HG02623 (cell line): ENCODE measurements around the gene SH3RF3.

ENCODE experiments used
- ATAC-seq: cut with Tn5 transposase; IDR thresholded peaks from one replicate; pipeline ENCODE4 v1.9.1; 2021; ENCODE audit warnings: moderate library complexity; ENCODE audit not compliant: unreplicated experiment

SH3RF3 gene

DNA sequence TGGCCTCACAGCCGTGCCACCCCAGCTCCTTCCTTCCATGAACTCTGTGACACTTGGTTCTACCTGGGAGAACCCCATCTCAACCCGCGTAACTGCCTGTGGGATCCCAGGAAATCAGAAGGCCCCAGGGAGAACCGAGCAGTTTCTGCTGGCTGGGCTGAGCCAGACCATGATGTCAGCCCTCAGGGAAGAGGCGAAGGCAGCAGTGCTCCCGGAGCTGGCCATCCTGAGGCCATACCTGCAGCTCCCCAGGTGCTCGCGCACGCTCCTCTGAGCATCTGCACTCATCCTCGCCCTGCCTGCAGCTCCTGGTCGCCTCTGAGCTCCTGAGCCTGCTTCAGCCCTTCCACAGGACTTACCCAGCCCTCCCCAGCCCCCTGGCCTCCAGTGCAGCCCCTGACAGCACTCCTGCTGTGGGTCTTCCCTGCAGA, 298.7 kb downstream of the SH3RF3 start:
- no peak for ATAC-seq

DNA sequence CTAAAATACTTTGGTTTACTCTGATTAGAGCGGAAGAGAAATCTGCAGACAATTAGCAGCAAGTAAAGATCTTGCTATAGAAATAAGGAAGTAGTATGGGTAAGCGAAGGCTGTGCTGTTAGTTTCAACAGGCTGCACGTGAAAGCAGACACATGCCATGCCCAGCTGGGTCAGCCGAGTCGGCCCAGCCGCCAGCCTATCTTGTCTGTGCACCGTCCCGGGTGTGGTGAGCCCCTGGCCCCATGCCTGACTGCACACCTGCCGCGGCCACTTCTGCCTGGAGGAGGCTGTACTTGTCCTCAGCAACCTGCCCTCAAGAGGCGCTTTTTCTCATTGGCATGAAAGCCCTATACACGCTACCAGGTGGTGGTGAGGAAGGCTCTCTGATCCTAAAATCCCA, 299.3 kb downstream of the SH3RF3 start:
- ATAC-seq, result no peak

DNA sequence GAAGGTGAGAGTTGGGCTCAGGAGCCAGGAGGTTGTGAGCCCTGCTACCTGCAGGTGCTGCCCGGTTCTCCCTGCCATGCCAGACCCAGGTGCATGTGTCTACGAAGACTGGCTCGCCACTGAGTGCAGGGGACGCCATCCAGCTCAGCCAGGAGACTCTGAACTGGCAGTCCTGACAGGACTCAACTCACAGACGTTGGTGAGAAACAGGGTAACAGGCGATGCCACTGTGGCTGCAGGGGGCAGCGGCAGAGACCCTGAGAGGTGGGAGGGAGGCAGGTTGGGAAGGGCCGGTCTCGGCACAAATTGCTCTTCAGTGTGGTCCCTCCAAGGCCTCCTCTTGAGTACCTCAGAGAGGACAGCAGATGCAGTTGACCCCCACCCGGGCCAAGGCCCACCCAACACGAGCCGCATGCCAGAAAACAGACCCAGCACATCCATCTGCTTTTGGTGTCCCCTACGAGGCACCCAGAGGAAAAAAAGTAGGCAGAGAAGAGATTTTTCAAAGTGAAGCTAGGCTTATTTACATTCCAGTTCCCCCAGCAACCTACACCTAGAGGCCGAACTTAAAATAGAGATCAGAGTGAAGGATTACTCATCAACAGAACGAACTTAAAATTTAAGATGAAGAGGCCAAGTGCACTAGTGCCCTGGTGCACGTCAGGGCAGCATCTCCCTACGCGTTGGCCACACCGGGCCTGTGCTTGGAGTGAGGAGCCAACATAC, 300.0 kb downstream of the SH3RF3 start:
- no peak for ATAC-seq

DNA sequence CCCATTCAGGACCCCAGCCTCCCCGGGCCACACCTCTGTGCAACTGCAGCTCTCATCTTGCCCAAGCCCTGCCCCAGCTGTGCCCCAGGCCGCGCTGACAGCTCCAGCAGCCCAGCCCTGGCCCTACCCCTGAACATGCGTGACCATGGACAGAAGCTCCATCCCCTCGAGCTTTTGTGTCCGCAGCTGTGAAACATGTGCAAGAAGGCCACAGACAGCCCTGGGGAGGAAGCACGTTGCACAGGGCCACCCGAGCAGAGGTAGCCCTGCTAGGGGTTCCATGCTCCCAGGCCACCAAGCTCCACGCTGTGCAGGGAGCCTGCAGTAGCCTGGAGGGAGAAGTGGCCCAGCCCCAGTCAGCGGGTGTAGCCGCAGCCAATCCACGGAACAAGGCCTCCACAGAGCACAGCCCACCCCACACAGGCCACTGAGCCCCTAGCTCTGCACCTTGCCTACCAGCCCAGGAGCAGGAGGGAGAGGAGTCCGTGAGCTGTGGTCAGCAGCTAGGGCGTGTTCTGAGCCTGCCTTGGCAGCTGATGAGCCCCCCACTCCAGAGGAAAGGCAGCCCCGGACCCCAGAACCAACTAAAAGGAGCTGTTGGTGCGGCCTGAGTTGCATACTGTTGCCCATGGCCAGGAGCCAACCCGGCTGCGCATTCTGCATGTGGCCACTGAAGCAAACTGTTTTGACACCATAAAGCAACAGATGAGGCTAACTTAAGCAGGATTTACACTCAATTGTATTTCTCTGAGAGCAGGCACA, 300.7 kb downstream of the SH3RF3 start:
- no peak for ATAC-seq

DNA sequence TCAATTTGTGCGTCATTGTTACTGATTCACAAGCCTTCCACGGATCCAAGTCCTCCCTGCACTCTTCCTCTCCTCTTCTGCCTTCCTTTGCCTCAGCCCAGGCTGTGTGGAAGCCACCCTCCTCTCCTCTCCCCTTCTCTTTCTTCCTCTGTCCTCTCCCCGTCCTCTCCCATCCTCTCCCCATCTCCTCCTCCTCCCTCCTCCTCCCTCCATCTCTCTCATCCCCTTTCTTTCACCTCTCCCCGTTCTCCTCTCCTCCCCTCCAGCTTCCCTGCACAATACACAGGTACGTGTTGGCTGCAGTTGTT, 301.3 kb downstream of the SH3RF3 start:
- ATAC-seq, result no peak

DNA sequence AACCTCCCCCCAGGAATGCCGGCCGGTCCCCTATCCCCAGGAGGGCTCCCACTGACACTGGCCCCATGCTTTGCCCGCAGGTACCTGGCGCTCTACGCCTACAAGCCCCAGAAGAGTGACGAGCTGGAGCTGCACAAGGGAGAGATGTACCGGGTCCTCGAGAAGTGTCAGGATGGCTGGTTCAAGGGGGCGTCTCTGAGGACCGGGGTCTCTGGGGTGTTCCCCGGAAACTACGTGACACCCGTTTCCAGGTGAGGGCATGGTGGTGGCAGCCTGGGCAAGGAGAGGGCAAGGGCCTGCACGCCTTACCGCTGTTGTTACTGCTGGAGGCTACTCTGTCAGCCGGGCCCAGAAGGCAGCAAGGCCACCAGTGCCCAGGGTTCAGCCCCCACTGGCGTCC, 303.4 kb downstream of the SH3RF3 start:
- no peak for ATAC-seq

DNA sequence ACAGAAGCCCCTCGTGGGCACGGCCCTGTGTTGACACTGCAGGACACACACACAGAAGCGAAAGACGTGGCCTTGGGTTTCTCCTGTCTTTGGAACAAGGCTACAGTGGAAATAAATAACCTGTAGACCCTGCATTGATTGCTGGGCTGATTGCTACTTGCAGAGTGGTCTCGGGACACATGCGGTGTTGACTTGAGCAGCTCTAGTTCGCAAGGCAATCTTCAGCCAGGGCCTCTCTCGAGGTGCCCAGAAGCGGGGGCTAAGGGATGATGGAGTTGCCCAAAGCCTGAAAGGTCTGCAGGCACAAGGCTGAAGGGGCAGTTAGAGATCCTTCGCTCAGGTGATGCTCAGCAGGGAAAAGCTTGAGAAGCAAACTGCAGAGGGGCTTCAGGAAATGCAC, 304.5 kb downstream of the SH3RF3 start:
- ATAC-seq, result no peak

DNA sequence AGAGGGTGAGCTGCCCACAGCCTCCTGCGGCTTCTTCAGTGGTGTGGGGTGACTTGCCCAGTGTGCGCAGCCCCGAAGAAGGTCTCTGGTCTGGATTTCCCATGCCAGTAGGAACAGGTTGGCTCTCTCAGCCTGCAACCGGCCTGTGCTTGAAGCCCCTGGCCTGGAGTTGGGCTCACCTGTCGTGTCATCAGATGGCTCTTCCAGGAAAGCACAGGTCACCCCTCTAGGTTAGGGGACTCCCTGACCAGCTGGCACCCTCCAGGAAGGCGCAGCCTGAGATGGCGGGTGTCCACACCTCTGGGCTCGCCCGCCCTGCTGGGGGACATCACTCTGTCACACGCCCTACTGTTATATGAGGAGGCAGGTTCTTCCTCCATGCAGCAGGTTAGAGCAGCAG, 304.9 kb downstream of the SH3RF3 start:
- ATAC-seq, result no peak

DNA sequence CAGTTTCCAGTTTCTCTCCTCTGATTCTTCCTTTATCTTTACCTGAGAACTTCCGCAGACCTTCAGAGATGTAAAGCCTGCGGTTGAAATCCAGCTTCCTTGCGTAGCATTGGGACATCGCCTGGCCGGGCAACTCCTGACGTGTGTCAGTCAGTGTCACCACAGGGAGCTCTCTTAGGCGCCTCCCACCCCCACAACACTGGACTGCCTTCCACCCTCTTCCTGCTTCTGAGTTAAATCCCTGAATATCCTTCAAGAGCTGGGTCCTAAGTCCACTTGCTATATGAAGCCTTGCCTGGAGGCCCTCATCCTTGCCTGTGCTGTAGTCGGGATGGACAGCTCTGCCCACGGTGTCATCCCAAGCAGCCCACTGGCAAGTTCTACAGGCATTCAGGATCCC, 305.3 kb downstream of the SH3RF3 start:
- ATAC-seq, result no peak

DNA sequence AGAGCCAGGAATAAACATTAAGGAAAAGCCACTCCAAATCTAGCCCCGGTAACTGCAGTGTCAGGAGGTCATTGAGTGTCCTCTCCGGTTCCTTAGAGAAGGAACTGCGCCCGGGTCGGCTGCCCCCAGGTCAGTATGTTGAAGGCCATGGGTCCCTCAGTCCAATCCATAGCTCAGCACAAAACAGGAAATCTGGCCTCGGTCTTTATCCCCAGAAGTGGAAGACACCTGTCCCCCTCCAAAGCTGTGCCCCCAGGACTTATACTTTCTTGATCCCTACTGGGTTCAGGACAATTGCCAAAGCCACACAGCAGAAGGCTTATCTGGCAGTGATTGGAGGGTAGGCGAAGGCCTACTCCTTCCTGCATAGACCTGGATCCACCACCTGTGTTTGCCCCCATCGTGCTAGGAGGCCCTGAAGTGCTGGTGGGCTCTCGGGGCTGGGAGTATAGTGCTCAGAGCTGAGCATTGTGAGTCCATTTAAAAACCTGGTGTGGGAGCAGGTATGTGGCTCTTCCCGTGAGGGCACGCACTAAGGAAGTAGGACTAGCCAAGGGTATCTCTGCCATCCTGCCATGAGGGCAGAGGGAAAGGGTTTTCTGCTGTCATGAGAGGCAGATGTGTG, 306.2 kb downstream of the SH3RF3 start:
- ATAC-seq, result no peak

DNA sequence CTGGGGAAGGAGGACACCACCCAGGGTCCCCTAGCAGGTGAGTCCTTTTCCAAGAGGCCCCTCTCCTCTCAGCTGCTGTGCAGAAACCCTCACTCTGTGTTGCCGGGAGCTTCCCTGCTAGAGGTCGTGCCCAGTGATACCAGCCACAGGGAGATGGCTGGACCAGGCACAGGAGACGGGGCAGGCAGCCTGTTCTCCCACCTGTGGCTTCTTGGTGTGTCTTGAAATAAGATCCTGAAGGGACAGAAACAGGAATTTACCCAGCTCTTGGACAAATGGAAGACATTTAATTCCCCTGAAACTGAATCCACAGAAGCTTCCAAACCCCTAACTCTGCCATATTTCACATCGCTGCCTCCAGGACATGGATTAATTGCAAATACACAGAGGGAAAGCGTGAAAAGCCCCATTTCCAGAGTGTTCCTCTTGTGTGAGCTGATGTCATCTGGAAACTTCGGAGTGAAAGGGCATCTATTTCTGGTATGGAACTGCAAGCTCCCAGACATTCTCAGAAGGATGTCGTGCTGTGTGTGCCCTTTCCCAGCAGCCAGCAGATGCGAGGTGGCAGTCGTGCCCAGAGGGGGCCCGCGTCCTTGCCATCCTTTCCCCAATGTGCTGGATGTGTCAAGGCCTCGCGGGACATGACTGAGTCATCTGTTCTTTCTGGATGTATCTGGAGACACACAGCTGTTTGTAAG, 307.0 kb downstream of the SH3RF3 start:
- no peak for ATAC-seq

DNA sequence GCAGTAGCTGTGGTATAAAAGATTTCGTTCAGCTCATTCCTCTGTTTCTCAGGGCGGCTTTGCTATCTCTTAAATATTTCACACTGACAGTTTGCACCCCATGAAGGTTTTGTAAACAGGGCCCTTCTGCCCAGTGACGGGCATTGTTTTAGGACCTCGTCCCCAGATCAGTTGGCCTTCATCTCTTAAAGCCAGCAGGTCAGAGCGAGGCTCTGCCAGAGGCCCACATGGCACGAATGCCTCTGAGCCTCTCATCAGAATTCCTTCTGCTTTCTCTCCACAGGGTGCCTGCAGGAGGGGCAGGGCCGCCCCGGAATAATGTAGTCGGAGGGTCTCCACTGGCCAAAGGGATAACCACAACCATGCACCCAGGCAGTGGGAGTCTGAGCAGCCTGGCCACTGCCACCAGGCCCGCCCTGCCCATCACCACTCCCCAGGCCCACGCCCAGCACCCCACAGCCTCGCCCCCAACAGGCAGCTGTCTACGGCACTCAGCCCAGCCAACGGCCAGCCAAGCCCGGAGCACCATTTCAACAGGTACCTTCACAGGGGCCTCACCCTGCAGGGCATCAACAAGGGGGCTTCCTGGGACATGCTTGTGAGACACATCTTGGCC, 307.7 kb downstream of the SH3RF3 start:
- no peak for ATAC-seq

DNA sequence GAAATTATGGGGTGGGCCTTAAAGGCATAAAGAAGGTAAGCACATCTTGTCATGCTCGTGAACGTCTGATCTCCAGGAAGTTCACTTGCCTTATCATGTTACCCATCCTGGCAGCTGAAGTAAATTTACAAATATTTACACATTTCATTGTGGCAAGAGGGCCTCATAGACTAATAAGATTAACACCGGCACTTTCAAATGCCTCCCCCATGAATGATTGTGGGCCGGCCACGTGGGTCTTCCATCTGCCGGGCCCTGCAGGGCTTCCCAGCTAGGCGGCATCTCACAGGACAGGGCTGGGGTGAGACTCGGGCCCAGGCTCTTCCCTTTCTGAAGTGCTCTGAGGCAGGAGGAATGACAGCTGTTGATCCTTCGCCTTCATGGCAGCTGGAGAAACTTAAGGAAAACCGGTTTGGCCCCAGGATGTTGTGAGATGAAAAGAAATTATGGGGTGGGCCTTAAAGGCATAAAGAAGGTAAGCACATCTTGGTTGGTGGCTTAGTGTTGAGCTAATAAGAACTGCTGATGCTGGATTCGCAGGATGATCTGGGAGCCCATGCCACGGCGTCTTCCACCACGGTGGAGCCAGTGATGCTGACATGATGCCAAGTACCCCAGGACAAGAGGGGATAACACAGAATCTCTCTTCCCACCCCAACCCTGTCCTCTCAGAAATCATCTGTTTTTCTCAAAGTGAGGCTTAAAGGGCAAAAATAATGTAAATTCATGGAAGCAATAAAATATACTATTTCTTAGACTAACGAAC, 308.5 kb downstream of the SH3RF3 start:
- ATAC-seq, result no peak

DNA sequence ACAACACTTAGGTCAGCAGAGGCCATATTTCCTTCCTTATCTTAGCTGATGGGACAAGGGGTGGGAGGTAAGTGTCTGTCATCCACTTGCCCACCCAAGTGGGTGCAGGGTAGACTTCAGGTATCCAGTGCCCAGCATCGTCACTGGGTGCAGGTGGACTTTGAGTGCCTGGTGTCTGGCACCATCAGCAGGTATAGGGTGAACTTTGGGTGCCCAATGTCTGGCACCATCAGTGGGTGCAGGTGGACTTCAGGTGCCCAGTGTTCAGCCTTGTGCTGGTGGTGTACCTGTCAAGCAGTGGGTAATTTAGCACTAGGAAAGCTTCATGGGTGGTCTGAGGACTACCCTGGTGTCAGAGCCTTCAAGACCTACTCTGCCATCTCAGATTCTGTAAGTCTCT, 309.1 kb downstream of the SH3RF3 start:
- ATAC-seq, result no peak

DNA sequence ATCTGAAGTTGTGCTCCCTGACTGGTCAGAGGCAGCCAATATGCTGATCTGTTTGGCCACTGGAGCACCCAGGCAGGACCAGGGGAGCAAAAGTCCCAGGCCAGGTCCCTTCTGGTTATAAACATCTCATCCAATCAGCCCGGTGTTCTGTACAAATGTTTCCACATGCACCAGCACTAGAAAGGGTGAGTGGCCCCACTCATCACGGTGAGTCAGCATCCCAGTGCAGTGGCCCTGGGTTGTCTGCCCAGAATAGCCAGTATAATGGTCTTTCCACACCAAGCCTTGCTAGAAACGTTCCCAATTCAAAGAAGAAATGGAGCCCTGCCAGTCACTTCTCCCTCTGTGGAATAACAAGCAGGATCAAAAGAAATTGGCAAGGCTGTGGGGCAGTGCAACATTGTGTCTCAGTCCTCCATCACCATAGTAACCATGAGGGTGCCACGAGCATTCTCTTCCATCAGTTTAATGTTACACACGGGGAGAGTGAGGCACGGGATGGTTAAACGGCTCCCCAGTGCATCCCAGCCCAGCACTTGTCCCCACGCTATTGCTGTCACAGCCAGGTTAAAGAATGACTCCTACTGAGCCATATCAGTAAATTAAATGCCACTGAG, 309.9 kb downstream of the SH3RF3 start:
- ATAC-seq, result no peak

DNA sequence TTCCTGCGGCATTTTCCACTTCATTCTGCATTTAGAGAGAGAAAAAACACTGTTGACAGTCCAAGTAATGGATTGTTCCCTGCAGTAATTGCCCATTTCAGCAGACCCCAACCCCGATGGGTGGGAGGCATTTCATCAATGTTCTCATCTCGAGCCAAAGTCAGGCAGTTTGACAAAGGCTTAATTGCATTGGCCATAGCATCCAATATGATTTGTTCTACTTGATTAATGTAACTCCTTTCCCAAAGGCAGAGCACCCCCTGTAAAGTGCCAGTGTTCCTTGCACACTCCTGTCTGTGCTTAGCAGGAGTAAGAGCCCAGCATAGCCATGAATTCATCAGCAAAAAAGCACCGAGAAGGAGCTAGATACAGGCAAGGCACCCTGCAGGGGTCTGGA, 310.4 kb downstream of the SH3RF3 start:
- ATAC-seq, result no peak

DNA sequence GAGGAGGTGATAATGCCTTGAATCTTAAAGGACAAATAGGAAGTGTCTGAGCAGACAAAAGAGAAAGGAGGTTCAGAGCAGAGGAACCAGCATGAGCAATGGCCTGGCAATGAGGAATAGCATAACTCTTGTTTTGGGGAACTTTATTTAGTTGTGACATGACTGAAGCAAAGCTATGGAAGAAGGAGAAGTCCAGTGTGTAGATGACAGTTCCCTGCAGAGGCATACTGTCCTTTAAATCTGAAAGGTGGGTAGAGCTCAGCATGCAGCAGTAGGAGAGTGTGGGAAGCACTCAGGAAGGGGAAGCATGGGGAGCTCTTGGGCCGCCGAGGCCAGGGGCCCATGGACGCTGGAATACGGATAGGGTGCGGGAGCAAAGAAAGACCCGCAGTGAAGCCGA, 311.0 kb downstream of the SH3RF3 start:
- no peak for ATAC-seq

DNA sequence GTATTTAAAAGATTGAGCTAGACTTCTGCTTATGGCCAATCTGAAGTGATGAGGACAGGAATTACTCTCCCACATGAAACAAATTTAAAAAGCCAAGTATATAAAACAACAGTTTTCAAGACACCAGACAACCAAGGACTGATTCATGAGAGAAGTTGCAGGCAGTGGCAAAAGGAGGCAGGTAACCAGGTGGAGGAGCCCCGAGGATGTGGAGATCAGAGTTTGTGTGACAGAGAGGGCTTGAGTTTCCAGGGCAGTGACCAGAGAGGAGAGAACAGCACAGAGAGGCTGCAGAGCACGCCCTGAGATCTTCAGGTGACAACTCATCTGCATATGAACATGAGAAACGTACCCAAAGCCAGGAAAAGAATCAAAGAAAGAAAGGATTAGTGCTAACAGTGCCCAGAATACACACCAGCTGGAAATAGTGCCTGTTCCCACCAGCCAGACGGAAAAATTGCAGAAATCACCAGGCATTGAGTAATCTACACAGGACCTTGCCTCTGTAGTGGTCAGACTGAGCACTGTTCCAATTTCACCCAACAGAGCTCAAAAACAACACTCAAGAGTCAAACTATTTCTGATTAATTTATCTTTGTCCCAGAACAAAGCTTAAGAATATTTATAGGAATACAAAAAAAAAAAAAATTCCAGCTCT, 311.6 kb downstream of the SH3RF3 start:
- no peak for ATAC-seq

DNA sequence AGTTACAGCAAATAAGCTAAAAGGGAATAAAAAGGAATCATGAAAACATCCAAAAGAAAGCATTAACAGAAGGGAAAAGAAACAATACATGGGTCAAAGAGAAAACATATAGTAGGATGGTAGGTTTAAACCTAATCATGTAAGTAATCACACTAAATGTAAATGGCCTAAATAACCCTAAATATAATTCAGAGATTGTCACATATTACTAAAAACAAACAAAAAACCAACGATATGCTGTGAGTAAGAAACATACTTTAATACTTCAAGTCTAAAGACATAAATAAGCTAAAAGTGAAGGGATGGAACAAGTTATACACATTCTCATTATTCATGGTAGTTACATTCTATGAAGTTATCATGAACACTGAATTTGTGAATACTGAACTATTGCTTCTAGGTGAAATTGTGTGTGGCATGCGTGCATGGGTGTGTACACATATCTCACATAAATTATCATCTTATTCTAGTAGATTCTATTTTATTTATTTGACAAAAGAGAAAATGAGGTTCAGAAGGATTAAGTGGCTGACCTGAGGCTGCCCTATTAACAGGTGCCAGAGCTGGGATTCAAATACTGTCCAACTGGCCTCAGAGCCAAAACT, 313.8 kb downstream of the SH3RF3 start:
- no peak for ATAC-seq
